M059J (cell line): ENCODE data around the gene C10orf71. TPM values are rescaled to one million over a fixed set of nuclear protein-coding genes. Genes with fewer than 3 reads are reported as not detected.

Source experiments
- DNase-seq: peaks from one replicate; pipeline ENCODE4 v3.0.0-alpha.2; 2012; ENCODE audit warnings: low read depth
- total RNA-seq: library from RNA; depleted of rRNA; stranded (reverse); fragments of >200 nt; shearing (Covaris generic); gene quantifications from 2 replicates; pipeline ENCODE4 v1.2.3, GENCODE V29; 2014

Gene C10orf71
- total RNA-seq, 1 experiment from 2014 or later: not detected

DNA sequence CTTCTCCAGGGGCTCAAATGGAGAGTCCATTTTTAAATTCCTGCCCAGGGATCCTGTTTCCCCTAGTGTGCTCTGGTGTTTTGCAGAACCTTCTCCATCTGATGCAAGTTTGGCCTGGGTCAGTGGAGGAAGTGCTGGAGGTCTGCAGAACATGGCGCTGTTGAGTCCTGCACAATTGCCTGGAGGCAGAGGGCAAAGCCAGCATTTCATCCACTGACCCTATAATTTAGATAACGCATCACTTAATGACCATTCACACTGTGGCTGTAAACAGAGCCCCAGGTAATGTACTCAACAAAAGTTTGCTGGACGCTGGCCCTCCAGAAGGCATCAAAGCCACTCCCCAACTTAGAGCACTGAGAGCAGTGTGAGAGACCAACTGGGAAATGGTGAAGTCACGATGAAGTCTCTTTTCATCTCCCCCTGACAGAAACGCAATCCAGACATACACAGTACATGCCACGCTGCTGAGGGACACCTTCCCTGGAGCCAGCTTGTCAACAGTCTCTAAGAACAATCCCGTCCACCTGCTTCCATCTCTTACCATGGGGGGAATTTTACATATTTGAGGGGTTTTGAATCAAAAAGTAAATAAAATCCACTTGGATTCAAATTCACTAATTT, 13.4 kb downstream of the C10orf71 start:
- no peak for DNase-seq

DNA sequence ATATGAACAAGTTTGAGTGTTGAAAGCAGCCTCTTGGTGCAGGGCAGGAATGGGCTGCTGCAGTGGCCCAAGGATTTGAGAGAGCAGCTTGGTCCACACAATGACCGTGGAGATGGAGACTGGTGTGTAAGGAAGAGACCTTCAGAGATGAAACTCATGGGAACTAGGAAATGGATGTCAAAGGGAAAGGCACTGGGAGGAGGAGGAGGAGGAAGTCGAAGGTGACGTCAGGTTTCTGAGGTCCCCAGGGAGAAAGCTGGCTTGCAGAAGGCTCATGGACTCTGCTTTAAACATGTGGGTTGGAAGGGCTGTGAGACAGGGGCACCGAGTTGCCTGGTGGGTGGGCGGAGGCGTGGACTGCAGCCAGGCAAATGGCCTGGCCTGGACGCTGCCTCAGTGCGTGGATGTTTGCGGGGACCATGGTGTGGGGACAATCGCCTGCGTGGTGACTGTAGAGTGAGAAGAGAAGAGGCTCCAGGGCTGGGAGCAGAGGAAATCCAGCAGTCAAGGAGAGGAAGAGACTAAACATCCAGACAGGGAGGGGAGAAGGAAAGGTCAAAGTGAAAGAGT, 14.6 kb downstream of the C10orf71 start:
- no peak for DNase-seq

DNA sequence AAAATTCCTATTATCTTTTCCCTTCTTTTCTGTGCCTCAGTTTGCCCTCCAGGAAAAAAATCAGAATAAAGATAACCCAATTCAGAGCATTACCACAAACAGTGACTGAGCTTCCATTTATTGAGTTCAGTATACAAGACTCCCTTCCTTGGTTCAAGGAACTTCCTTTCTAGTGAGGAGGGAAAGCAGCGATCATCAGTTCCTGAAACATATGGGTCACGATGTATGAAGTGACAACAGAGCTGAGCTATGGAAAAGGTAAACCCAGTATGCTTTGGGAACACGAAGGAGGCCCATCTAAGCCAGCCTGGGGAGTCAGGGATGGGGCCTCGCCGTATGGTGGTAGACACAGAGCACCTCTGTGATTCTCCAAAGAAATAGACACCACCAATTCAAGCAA, 15.8 kb downstream of the C10orf71 start:
- DNase-seq: no peak

DNA sequence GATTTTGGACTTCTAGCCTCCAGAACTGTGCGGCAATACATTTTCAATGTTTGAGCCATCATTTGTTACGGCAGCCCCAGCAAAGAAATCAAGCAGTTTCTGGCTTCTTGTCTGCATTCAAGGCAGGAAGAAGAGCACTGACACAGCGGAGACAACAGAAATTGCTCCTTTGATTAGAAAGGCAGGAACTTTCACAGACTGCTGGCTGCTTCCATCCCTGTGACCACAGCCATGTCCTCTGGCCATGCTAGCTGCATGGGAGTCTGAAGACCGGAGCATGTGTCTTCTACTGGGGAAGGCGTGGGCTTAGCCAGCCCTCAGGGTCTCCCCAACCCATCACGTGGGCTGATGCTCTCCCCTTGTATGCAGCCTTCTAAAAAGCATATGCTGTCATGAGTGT, 19.1 kb downstream of the C10orf71 start:
- no peak for DNase-seq

DNA sequence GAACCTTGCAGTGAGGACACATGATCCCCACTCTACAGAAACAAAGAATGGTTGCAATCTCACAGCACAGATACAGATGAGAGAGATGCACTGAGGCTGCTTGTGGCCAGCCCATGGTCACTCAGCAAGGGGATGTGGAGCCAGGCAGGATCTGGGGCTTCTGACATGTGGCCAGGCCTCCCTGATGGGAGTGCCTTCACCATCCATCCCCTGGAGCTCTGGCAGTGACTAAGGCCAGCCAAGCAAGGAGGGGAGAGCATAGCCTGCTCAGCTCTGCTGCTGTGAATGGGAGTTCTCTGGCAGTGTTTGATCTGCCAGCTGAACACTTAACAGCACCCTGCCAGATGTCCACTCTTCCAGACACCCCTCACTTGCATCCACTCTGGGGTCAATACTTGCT, 19.8 kb downstream of the C10orf71 start:
- DNase-seq: no peak

DNA sequence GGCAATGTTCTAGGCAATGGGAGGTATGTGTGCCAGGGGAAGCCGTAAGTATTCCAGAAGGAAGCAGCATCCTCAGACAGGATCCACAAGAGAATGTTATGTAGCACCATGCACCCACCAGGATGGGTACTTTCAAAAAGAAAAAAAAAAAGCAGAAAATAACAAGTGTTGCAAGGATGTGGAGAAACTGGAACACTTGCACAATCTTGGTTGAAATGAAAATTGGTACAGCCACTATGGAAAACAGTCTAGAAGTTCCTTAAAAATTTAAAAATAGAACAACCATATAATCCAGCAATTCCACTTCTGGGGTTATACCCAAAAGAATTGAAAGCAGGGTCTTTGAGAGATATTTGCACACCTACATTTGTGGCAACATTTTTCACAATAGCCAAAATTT, 20.2 kb downstream of the C10orf71 start:
- no peak for DNase-seq

DNA sequence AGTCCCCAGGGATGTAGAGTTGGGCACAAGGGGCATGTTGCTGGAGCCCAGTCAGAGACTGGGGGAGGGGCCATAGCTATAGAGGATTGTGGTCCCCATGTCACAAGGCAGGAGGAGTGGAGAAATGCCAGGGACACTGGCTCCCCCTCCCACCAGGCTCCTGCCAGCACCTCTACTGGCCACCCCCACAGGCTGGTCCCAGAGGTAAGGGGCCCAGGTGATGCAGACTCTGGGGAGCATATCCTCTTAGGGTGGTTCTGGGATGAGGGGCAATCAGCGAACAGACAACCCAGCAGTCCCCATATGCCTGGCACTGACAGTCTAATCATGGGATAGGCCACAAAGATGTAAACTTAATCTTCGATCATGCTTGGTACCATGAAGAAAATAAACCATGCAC, 21.2 kb downstream of the C10orf71 start:
- no peak for DNase-seq

DNA sequence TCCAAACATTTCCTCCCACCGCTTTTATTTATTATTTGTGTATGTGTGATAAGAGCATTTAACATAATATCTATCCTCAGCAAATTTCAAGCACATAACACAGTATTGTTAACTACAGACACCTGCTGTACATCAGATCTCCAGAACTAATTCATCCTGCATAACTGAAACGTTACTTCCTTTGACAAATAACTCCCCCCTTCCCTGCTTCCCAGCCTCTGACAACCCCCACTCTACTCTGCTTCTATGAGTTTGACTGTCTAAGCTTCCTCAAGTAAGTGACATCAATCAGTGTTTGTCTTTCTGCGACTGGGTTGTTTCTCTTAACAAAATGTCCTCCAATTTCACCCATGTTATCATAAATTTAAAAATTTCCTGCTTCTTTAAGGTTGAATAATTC, 22.1 kb downstream of the C10orf71 start:
- DNase-seq: no peak

DNA sequence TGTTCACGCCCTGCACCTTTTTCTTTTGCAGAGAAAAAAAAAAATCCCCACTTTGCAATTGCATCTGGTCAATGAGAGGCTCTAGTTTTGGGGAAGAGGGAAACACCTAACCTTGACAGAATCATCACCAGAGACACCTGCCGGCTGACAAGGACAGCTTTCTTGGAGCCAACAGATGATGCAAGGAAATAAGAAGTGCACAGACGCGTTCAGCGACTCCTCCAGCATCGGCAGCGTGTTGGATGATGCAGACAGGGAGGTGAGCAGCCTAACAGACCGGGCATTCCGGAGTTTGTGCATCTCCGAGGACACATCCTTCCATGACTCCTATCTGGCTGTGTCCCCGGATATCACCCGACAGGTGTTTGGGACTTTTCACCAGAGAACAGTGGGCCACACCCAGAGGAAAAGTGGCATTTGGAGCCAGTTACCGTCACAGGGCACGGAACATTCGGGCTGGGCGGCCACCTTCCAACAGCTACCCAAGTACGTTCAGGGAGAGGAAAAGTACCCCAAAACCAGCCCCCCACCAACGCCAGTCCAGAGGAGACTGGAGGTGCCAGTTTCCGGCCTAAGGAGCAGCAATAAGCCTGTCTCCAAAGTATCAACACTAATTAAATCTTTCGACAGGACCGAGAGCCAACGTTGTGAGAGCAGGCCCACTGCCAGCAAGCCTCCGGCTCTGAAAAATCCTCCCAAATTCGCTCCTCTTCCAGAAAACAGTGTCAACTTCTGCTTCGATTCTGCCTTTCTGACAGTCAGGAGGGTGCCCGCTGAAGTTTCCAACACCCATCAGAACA, 23.6 kb downstream of the C10orf71 start:
- no peak for DNase-seq

DNA sequence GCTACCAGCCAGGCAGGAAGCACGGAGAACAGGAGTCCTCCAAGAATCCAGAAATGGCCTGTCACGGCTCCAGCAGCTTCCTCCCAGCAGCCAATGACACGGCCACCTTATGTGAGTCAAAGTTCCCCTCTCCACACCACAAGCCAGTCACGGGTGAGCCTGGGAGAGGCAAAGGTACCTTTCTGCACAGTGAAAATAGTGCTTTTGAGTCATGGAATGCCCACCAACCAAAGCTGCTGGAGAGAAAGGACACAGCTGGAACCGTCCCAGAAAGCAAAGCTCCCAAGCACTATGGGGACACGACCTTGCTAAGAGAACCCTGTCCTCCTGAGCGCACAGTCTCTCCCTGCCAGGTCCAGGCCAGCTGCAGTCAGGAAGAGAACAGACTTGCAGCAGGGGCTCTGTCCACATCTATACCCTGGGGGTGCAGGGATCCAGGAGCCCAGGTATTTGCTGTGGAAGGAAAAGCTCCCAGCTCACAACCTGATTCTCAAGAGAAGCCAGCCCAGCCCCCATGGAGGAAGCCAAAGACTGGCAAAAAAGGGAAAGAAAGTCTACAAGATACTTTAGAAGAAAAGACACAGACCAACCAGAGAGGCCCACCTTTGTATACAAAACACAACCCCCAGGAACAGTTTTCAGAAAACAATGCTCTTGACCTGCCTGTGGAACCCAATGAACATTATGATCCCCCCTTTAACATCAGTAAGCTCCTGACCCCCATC, 24.4 kb downstream of the C10orf71 start:
- no peak for DNase-seq

DNA sequence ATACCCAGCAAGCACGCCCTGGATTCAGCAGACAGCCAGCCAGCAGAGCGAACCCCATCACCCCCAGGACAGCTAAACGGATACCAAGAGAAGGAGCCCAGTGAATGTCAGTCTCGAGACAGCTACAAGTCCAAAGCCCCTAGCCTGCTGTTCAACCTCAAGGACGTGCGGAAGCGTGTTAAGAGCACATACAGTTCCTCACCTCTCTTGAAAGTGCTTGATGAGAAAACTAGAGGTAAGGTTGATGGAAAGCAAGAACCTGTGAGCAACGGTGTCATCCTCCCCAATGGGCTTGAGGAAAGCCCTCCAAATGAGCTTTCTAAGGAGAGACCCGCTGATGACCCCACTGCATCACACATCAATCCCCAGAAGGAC, 24.9 kb downstream of the C10orf71 start:
- DNase-seq: no peak

DNA sequence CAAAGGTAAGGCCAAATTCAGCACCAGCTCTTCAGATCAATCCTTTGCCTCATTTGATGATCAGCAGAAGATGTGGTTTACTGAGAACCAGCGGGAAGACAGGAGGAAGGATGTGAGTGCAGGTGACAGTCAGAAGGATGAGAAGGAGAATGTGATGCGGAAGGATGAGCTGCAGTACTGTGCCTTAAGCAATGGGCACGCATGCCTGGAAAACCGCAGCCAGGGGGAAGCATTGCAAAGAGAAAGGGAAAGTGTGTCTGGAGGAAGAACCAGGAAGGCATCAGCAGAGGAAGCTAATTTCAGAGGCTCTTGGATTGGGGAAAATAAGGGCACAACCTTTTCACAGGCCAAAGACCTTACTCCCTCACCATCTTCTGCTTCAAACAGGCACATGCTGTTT, 25.7 kb downstream of the C10orf71 start:
- peak; percentile 4 for DNase-seq

DNA sequence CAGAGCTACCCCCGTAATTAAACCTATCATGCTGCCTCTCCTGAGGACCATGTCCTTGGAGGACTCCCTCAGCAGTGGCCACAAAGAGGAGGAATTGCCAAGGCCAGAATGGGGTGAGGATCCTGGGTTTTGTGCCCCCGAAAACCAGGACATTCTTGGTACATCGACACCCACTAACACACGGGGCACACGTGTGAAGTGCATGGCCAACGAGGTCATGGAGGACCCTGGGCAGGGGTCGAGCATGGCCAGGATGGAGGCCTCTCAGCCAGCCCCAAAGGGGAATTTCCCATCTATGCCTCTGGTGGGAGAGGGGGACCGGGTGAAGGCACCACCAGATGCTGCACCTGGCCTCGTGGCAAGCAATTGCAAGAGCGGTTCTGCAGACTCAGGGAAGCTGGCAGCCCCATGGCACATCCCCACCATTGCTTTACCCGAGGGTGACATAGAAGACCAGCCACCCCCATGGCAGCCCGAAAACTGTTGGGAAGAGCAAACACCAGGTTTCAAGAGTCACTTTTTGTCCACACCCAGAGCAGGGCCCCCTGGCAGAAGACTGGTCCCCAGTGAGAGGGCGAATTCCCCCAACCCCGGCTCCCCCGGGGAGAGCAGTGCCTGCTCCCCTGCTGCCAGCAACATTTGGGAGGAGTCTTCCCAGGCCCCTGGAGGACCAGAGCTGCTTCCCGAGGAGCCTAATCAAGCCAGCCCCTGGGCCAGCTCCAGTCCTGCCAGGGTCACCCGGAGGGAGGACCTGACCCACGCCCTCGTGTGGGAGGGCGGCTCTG, 26.4 kb downstream of the C10orf71 start:
- no peak for DNase-seq

DNA sequence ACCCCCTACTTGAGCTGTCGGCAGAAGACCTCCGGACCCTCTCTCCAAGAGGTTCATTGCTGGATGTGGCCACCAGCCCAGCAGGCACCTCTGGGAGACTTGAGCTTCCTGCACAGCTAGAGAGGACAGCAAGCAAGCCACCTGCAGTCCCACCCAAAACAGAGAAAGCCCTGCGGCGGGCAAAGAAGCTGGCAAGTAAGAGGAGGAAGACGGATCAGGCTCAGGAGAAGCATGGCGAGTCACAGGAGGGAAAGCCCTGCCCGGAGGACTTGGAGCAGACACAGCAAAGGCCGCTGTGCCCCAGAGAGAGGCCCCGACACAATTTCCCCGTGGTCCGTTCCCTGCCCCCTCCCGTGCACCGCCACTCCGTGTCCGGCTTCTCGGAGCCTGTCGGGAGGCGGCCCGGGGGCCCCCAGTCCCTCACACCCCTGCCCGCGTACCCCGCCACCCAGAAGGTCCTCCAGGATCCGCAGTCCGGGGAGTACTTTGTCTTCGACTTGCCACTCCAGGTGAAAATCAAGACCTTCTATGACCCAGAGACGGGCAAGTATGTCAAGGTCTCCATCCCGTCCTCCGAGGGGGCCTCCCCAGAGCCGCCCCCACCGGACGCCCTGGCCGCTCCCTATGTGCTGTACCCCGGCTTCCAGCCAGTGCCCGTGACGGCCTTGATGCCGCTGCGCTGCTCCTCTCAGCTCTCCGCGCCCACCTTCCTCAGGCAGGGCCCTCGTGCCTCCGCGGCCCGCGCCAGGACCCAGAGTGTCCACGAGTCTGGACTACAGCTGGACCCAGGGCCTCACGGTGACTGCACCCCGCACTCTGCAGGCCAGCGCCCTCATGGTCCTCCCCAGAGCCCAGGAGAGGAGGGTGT, 27.2 kb downstream of the C10orf71 start:
- DNase-seq: no peak

DNA sequence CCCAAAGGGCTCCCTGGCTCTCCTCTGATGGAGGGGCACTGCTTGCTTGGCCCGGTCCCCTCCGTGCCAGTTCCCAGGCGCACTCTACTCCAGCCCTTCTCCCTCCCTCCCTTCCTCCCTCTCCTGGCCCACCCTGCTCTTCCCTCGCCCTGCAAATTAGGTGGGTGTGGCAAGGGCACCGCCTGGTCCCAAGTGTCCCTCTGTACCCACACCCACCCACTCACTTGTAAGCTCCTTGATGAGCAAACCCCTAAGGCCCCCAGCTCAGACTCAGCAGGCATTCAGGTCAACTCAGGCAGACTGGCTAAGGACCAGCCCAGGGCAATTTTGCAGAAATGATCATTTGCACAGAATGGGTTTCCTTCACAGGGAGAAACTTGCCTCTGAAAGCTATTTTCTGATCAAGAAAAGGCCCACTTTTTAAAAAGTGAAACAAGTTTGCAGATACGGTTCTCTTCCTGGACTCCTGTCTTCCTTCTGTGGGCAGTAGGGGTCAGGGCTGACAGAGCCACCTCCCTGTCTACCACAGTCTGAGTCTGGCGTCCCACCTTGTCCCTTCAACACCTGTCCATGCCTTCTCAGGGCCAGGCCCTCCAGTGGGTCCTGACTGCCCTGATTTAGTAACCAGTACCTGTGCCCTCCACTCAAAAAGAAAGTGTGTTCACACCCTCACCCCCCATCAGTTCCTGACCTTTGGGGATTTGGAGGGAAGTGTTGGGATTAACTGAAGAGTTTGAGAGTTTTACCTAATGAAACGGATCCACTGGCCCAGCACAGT, 28.3 kb downstream of the C10orf71 start:
- DNase-seq: no peak

DNA sequence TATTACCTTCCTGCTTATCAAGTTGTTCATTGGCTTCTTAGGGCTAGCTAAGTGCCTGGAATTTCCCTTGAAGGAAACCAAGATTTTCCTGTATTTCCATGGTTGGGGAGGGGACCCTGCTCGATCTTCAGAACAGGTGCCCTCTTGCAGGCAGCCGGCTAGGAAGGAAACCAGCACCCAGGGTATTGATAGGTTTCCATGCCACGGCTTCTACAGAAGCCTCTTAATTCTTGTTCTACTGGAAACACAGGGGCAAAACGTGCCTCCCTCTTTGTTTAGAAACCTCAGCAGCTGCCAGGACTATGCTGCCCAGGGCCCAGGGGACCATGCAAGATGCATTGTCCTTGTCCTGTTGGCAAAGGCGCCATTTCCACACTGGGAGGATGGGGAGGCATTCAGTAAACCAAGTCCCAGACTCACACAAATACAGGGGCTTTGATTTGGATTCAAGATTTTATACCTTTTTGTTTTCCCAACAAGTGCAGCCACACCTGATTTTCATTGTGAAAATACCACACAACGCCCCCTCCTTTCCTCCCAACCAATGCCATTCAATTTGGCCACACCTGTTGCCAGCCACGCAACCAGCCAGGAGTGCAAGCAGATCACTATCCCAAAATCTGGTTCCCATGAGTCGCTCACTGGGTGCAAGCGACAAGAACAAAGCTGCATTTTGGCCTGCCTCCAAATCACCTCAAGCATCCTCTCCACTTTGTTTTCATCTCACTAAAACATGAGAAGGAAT, 29.6 kb downstream of the C10orf71 start:
- no peak for DNase-seq

DNA sequence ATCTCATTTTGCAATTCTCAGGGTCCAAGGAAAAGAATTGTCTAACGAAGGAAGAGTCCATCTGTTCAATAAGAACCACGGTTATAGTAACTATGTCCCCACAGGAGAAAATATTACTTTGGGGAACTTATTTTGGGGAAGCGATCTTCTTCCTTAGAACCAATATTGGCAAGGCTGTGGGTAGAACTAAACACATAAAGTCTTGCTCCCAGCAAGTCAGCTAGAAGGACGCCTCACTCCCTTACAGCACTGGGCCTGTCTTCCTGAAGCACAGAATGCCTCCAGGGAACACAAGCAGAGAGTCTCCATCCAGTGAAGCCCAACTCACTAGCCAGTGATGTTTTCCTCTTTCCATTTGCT, 30.2 kb downstream of the C10orf71 start:
- DNase-seq: no peak

DNA sequence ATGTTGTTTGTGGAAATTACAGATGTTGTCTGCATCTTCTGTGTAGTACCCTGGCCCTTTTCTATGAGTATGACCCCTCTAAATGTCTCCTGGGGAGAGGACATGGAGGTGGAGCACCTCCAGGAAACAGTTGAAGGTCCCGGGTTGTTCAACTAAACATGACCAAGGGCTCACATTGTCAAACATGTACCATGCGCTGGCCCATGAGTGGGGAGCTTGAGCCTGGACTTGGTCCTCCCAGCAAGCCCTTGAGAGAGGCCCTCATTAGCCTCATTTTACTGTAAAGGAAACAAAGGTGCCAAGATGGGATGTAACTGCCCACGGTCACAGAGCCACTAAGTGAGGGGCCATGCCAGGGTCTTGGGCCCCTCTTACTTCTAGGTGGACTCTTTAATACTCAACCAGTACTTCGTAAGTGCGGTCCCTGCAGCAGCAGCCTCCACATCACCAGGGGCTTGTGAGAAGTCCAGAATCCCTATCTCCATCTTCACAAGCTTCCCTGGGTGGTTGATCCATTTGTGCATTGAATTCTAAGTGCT, 31.2 kb downstream of the C10orf71 start:
- no peak for DNase-seq

DNA sequence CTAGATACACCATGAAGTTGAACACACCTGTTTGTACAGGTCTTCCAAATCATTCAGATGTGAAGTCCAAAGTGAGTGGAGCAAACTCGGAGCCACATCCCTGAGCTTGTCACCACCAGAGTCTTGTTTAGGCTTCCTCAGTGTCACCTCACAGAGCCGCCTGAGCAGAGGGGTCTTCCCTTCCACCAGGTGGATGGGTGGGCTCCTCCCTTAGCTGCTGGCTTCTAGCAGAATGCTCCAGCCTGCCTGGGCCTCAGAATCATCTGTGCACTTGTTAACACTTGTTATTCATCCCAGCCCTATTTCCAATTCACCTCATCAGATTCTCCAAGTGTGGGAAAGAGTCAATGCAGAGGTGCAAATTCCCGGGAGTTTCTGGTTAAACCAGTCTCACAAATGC, 32.5 kb downstream of the C10orf71 start:
- DNase-seq: no peak
